ENCODE measurements around the gene RERE.
A peak's percentile ranks its signal among the peaks of the same experiment; 100 is the strongest.

RERE gene

GRCh38 chr1:8815582-8816151 lies 1.8 kb downstream of the RERE start:
- in situ Hi-C loops (cut with HindIII; ENCODE audit: low sequenced_read_pairs): no loop called here
- peak overlapping the region; percentile 86 for H3K4me3 ChIP-seq (ENCODE audit: low read depth, low read length)
- DNase-seq (ENCODE audit: low read depth): no peak
- no peak for TF ChIP-seq CTCF (IDR thresholded peaks at IDR 0.05; ENCODE audit: low read depth, low read length, missing control alignments)

GRCh38 chr1:8814865-8815264 lies 2.6 kb downstream of the RERE start:
- peak; percentile 14 for TF ChIP-seq CTCF (IDR thresholded peaks at IDR 0.05; ENCODE audit: low read depth, low read length, missing control alignments)
- no peak for DNase-seq (ENCODE audit: low read depth)
- in situ Hi-C loops (cut with HindIII; ENCODE audit: low sequenced_read_pairs): no loop called here
- no peak overlapping the region for H3K4me3 ChIP-seq (ENCODE audit: low read depth, low read length)

- TF ChIP-seq CTCF (IDR thresholded peaks at IDR 0.05; ENCODE audit: low read depth, low read length, missing control alignments): no peak
- H3K4me3 ChIP-seq (ENCODE audit: low read depth, low read length): no peak overlapping the region
- in situ Hi-C loops (cut with HindIII; ENCODE audit: low sequenced_read_pairs): no loop called here
- DNase-seq (ENCODE audit: low read depth): no peak
These were observed 3.4 kb downstream of the RERE start for GRCh38 chr1:8813991-8814390.

- in situ Hi-C loops (cut with HindIII; ENCODE audit: low sequenced_read_pairs): no loop called here
- no peak for TF ChIP-seq CTCF (IDR thresholded peaks at IDR 0.05; ENCODE audit: low read depth, low read length, missing control alignments)
- H3K4me3 ChIP-seq (ENCODE audit: low read depth, low read length): no peak overlapping the region
- no peak for DNase-seq (ENCODE audit: low read depth)
These were observed 4.2 kb downstream of the RERE start for GRCh38 chr1:8813016-8813763.

- H3K4me3 ChIP-seq (ENCODE audit: low read depth, low read length): no peak overlapping the region
- TF ChIP-seq CTCF (IDR thresholded peaks at IDR 0.05; ENCODE audit: low read depth, low read length, missing control alignments): no peak
- in situ Hi-C loops (cut with HindIII; ENCODE audit: low sequenced_read_pairs): no loop called here
- no peak for DNase-seq (ENCODE audit: low read depth)
These were observed 5.4 kb downstream of the RERE start for GRCh38 chr1:8812081-8812480.

- in situ Hi-C loops (cut with HindIII; ENCODE audit: low sequenced_read_pairs): no loop called here
- no peak overlapping the region for H3K4me3 ChIP-seq (ENCODE audit: low read depth, low read length)
- DNase-seq (ENCODE audit: low read depth): no peak
- TF ChIP-seq CTCF (IDR thresholded peaks at IDR 0.05; ENCODE audit: low read depth, low read length, missing control alignments): no peak
These were observed 6.5 kb downstream of the RERE start for GRCh38 chr1:8810987-8811386.
